ENCODE data around the gene TTLL13.

DNA sequence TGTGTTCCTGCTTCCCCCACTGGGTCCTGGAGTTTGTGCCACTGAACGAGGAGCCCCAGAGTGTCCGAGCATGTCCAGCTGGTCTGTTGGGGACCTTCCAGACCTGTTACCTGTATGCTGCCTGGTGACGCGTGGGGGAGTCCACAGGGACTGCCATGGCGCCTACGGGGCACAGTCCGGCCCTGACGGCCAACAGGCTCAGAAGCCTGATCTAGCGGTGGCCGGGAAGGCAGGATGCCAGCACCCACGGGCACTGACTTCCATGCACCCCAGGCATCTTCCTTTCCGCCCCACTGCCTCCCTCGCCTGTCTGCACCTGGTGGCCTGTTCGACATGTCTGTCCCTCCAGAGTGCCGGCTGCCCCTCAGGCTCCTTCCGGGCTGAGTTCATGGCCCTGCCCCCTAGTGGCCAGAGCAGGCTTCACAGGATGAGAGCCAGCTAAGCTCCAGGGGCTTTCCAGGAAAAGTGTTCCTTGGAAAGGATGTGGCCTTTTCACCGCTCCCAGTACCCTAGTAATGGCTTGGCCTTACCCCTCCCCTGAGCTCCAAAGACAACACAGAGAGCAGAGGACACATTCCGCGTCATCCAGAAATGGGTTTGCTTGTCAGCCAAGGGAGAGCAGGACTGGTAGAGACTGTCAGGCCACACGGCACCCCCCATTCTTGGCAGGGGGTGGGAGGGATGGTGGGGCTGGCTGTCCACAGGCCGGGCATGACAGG, 51.8 kb downstream of the TTLL13 start:
- TF ChIP-seq, protein P1, sequence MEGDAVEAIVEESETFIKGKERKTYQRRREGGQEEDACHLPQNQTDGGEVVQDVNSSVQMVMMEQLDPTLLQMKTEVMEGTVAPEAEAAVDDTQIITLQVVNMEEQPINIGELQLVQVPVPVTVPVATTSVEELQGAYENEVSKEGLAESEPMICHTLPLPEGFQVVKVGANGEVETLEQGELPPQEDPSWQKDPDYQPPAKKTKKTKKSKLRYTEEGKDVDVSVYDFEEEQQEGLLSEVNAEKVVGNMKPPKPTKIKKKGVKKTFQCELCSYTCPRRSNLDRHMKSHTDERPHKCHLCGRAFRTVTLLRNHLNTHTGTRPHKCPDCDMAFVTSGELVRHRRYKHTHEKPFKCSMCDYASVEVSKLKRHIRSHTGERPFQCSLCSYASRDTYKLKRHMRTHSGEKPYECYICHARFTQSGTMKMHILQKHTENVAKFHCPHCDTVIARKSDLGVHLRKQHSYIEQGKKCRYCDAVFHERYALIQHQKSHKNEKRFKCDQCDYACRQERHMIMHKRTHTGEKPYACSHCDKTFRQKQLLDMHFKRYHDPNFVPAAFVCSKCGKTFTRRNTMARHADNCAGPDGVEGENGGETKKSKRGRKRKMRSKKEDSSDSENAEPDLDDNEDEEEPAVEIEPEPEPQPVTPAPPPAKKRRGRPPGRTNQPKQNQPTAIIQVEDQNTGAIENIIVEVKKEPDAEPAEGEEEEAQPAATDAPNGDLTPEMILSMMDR (IDR thresholded peaks at IDR 0.05): peak; percentile 57 to 71 (median 68)
- TF ChIP-seq POLR2A (IDR thresholded peaks at IDR 0.05): no peak
